Epithelial cell of esophagus (primary cell): ENCODE results near the gene IFNGR2.
"Not testable (repeated sequence)": the region's sequence is repeated elsewhere in the genome, so short reads cannot be mapped to it uniquely, and the experiment has no call there.

ENCODE experiments used
- DNase-seq: peaks from one replicate; pipeline ENCODE4 v3.0.0; 2010; ENCODE audit warnings: low read depth
- H3K4me3 ChIP-seq: 2 replicates; pipeline ENCODE4 v1.5.1; 2011; ENCODE audit warnings: mild to moderate bottlenecking, low read length, control low read depth
- CTCF ChIP-seq: IDR thresholded peaks from 2 replicates; pipeline ENCODE4 v1.5.1; 2011; ENCODE audit warnings: low read depth, mild to moderate bottlenecking, low read length, control low read depth, inconsistent platforms; ENCODE audit not compliant: insufficient read depth; ENCODE audit errors: missing control alignments

The IFNGR2 gene

GRCh38 chr21:33362044-33362555 lies 41.1 kb upstream of the IFNGR2 start:
- H3K4me3 ChIP-seq = no peak overlapping the region
- TF ChIP-seq CTCF = no peak
- DNase-seq = peak; percentile 26

GRCh38 chr21:33363911-33364609 lies 39.2 kb upstream of the IFNGR2 start:
- not testable (repeated sequence) for H3K4me3 ChIP-seq
- DNase-seq = peak; percentile 24

GRCh38 chr21:33364830-33365229 lies 38.4 kb upstream of the IFNGR2 start:
- TF ChIP-seq CTCF = no peak
- DNase-seq = no peak
- H3K4me3 ChIP-seq = no peak overlapping the region

- DNase-seq = peak; percentile 51
- H3K4me3 ChIP-seq = no peak overlapping the region
- TF ChIP-seq CTCF = no peak
These were observed 35.8 kb upstream of the IFNGR2 start for GRCh38 chr21:33367309-33367973.

GRCh38 chr21:33368124-33368523 lies 35.1 kb upstream of the IFNGR2 start:
- no peak for TF ChIP-seq CTCF
- DNase-seq = no peak
- no peak overlapping the region for H3K4me3 ChIP-seq

- TF ChIP-seq CTCF = no peak
- no peak overlapping the region for H3K4me3 ChIP-seq
- DNase-seq = no peak
These were observed 34.6 kb upstream of the IFNGR2 start for GRCh38 chr21:33368576-33368975.

- H3K4me3 ChIP-seq = no peak overlapping the region
- no peak for TF ChIP-seq CTCF
- DNase-seq = no peak
These were observed 33.6 kb upstream of the IFNGR2 start for GRCh38 chr21:33369586-33369985.
